K562 (cell line): ENCODE data around the gene SCAMP3. TPM values are rescaled to one million over a fixed set of nuclear protein-coding genes. Genes with fewer than 3 reads are reported as not detected.

Experiments
- ATF7 ChIP-seq: fragments of 450-650 bp; IDR thresholded peaks from 2 replicates; pipeline ENCODE4 v1.7.1; 2014; ENCODE audit warnings: mild to moderate bottlenecking, moderate library complexity
- CBX2 ChIP-seq: fragments of 200-600 bp; sonication (generic); IDR thresholded peaks from one replicate; pipeline ENCODE4 v1.6.1; 2012; ENCODE audit warnings: mild to moderate bottlenecking, low read length, inconsistent platforms; ENCODE audit not compliant: insufficient read depth, poor library complexity, severe bottlenecking
- CBX8 ChIP-seq: fragments of 200-600 bp; sonication (generic); IDR thresholded peaks from 2 replicates; pipeline ENCODE4 v1.6.1; 2012; ENCODE audit warnings: borderline replicate concordance, mixed run types, low read depth, mild to moderate bottlenecking, moderate library complexity, mixed read lengths, low read length, control low read depth, inconsistent platforms; ENCODE audit not compliant: poor library complexity, severe bottlenecking; ENCODE audit errors: extremely low read depth
- HNRNPH1 ChIP-seq: fragments of 200-400 bp; formaldehyde crosslinking; optimal IDR thresholded peaks from 2 replicates; pipeline ENCODE3; 2017; ENCODE audit warnings: low read depth, mild to moderate bottlenecking, low read length, moderate library complexity
- JUND ChIP-seq, 2 experiments: IDR thresholded peaks; 2 replicates in 1 of 2; 3 replicates in 1 of 2; pipeline ENCODE4 v1.6.1; 2011; ENCODE audit warnings: borderline replicate concordance in 2 of 2, low read depth in 2 of 2, low read length in 2 of 2, improper control_type of control experiment in 1 of 2, missing biosample characterization in 1 of 2, missing genetic modification characterization in 1 of 2, missing genetic modification reagents in 1 of 2
- RAD51 ChIP-seq: fragments of 450-650 bp; IDR thresholded peaks from 2 replicates; pipeline ENCODE4 v1.7.1; 2016; ENCODE audit warnings: low read depth, mild to moderate bottlenecking, borderline replicate concordance
- SNRNP70 ChIP-seq: fragments of 200-400 bp; formaldehyde crosslinking; optimal IDR thresholded peaks from 2 replicates; pipeline ENCODE3; 2017; ENCODE audit warnings: low read depth, low read length
- ZBTB8A ChIP-seq: fragments of 450-650 bp; IDR thresholded peaks from 2 replicates; pipeline ENCODE4 v1.6.1; 2018; ENCODE audit warnings: mild to moderate bottlenecking, moderate library complexity; ENCODE audit not compliant: partially characterized antibody
- ZC3H11A ChIP-seq: IDR thresholded peaks from 2 replicates; pipeline ENCODE4 v1.6.1; 2012; ENCODE audit warnings: low read depth, low read length, improper control_type of control experiment
- ZNF282 ChIP-seq: sonication (generic); formaldehyde crosslinking; IDR thresholded peaks from 2 replicates; pipeline ENCODE4 v1.8.1; 2023; ENCODE audit warnings: missing genetic modification reagents
- ZNF347 ChIP-seq: fragments of 450-650 bp; formaldehyde crosslinking; IDR thresholded peaks from 2 replicates; pipeline ENCODE4 v1.4.0; 2020; ENCODE audit warnings: low read depth, mild to moderate bottlenecking, moderate library complexity
- polyA plus RNA-seq, 8 experiments: library from polyadenylated mRNA; depleted of rRNA in 4 of 8; stranded (reverse) in 5 of 8; unstranded in 3 of 8; fragments of >200 nt; fragmentation: Nextera tagmentation in 2 of 8; fragmentation: Illumina TruSeq in 1 of 8; extraction: Ambion mirVana in 2 of 8; extraction: Trizol in 1 of 8; gene quantifications; 2 replicates each; pipeline versions ENCODE4 v1.2.1 to v1.2.3, GENCODE V29; 2011 to 2014; ENCODE audit warnings: inconsistent platforms in 1 of 8, missing spikeins in 1 of 8
- total RNA-seq, 7 experiments: library from RNA; depleted of rRNA in 6 of 7; stranded (reverse); fragments of >200 nt in 6 of 7; fragmentation: Illumina TruSeq in 2 of 7; extraction: Trizol in 2 of 7; gene quantifications; 2 replicates each; pipeline versions ENCODE4 v1.2.1 to v1.2.3, GENCODE V29; 2011 to 2021; ENCODE audit warnings: low replicate concordance in 1 of 7
- TF ChIP-seq, protein P1 (sequence below), 2 experiments: fragments of 450-650 bp in 1 of 2; sonication (generic) in 1 of 2; formaldehyde crosslinking in 1 of 2; IDR thresholded peaks; 2 replicates each; pipeline versions ENCODE4 v1.7.1 to v1.9.0; 2016 to 2022; ENCODE audit warnings: inconsistent platforms in 1 of 2, mild to moderate bottlenecking in 1 of 2, missing genetic modification reagents in 1 of 2
- TF ChIP-seq, protein P2 (sequence below): sonication (generic); formaldehyde crosslinking; IDR thresholded peaks from 2 replicates; pipeline ENCODE4 v1.8.0; 2022; ENCODE audit warnings: mild to moderate bottlenecking, missing genetic modification reagents
- TF ChIP-seq, protein P3 (sequence below): IDR thresholded peaks from 2 replicates; pipeline ENCODE4 v1.6.1; 2011; ENCODE audit warnings: borderline replicate concordance, low read depth, mild to moderate bottlenecking, moderate library complexity, low read length; ENCODE audit not compliant: insufficient read depth, poor library complexity, severe bottlenecking

The SCAMP3 gene
- total and polyA plus RNA-seq, 9 of the 15 experiments (the other 6 are each of a cell fraction or from before 2014, with no cell fraction given) = 14.2 to 131 (median 86.1) TPM

DNA sequence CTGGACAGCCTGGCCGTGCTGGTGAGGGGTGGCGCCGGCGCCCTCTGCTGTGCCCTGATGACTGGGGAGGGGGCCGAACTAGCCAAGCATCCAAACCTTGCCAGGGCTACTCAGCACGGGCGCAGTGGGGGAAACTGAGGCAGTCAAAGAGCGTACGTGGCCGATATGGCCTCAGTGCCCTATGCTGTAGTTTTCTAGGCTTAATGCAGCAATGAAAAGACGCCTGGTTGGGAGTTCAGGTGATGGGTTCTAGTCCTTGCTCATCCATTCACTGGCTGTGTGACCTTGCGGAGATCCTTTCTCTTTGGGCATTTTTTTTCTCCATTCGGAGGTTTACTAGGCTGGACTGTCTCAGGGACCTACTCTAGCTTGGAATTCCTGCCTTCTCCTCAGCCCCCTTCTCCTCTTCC is 52.8 kb downstream of the SCAMP3 start (continued):
- TF ChIP-seq, protein P1, sequence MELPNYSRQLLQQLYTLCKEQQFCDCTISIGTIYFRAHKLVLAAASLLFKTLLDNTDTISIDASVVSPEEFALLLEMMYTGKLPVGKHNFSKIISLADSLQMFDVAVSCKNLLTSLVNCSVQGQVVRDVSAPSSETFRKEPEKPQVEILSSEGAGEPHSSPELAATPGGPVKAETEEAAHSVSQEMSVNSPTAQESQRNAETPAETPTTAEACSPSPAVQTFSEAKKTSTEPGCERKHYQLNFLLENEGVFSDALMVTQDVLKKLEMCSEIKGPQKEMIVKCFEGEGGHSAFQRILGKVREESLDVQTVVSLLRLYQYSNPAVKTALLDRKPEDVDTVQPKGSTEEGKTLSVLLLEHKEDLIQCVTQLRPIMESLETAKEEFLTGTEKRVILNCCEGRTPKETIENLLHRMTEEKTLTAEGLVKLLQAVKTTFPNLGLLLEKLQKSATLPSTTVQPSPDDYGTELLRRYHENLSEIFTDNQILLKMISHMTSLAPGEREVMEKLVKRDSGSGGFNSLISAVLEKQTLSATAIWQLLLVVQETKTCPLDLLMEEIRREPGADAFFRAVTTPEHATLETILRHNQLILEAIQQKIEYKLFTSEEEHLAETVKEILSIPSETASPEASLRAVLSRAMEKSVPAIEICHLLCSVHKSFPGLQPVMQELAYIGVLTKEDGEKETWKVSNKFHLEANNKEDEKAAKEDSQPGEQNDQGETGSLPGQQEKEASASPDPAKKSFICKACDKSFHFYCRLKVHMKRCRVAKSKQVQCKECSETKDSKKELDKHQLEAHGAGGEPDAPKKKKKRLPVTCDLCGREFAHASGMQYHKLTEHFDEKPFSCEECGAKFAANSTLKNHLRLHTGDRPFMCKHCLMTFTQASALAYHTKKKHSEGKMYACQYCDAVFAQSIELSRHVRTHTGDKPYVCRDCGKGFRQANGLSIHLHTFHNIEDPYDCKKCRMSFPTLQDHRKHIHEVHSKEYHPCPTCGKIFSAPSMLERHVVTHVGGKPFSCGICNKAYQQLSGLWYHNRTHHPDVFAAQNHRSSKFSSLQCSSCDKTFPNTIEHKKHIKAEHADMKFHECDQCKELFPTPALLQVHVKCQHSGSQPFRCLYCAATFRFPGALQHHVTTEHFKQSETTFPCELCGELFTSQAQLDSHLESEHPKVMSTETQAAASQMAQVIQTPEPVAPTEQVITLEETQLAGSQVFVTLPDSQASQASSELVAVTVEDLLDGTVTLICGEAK (IDR thresholded peaks at IDR 0.05) = peak; percentile 18; the same call in 1 of the 2 replicates
- TF ChIP-seq, protein P1 (CRISPR knock-in tag; IDR thresholded peaks at IDR 0.05) = no peak
- TF ChIP-seq ATF7 = no peak
- no peak for TF ChIP-seq HNRNPH1
- TF ChIP-seq, protein P2, sequence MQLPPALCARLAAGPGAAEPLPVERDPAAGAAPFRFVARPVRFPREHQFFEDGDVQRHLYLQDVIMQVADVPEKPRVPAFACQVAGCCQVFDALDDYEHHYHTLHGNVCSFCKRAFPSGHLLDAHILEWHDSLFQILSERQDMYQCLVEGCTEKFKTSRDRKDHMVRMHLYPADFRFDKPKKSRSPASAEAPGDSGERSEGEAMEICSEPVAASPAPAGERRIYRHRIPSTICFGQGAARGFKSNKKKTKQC (CRISPR knock-in tag) = no peak; the same call in 1 of the 2 replicates
- TF ChIP-seq, protein P3, sequence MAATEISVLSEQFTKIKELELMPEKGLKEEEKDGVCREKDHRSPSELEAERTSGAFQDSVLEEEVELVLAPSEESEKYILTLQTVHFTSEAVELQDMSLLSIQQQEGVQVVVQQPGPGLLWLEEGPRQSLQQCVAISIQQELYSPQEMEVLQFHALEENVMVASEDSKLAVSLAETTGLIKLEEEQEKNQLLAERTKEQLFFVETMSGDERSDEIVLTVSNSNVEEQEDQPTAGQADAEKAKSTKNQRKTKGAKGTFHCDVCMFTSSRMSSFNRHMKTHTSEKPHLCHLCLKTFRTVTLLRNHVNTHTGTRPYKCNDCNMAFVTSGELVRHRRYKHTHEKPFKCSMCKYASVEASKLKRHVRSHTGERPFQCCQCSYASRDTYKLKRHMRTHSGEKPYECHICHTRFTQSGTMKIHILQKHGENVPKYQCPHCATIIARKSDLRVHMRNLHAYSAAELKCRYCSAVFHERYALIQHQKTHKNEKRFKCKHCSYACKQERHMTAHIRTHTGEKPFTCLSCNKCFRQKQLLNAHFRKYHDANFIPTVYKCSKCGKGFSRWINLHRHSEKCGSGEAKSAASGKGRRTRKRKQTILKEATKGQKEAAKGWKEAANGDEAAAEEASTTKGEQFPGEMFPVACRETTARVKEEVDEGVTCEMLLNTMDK = no peak
- no peak for TF ChIP-seq JUND (IDR thresholded peaks at IDR 0.05; ENCODE audit: borderline replicate concordance, low read depth, low read length)
- TF ChIP-seq JUND (tag; IDR thresholded peaks at IDR 0.05; ENCODE audit: borderline replicate concordance, low read depth, low read length) = no peak
- TF ChIP-seq CBX8 = no peak
- TF ChIP-seq ZNF282 = no peak
- TF ChIP-seq CBX2 = no peak
- TF ChIP-seq SNRNP70 = no peak
- TF ChIP-seq ZC3H11A = no peak
- TF ChIP-seq ZNF347 (CRISPR knock-in tag) = no peak
- no peak for TF ChIP-seq RAD51
- TF ChIP-seq ZBTB8A = no peak
